Activated CD4-positive, alpha-beta T cell treated with anti-CD3 and anti-CD28 coated beads, Interleukin-2, amount 50 U/mL, for 1 hour (primary cell): ENCODE measurements around the gene TBXAS1.

Experiments
- DNase-seq: peaks from one replicate; pipeline ENCODE4 v3.0.0-alpha.2; 2020

TBXAS1 gene

DNA sequence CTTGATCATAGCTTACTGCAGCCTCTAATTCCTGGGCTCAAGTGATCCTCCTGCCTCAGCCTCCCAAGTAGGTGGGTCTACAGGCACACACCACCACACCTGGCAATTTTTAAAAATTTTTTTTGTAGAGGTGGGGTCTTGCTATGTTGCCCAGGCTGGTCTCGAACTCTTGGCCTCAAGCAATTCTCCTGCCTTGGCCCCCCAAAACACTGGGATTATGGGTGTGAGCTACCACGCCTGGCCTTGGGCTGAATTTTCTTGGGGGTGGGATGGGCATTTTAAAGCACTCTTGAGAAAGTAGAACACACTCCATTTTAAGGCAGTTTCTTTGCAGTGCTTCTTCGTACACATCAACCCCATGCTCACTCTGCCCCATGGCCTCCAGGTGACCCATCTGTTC lies 28.7 kb downstream of the TBXAS1 start:
- no peak for DNase-seq

DNA sequence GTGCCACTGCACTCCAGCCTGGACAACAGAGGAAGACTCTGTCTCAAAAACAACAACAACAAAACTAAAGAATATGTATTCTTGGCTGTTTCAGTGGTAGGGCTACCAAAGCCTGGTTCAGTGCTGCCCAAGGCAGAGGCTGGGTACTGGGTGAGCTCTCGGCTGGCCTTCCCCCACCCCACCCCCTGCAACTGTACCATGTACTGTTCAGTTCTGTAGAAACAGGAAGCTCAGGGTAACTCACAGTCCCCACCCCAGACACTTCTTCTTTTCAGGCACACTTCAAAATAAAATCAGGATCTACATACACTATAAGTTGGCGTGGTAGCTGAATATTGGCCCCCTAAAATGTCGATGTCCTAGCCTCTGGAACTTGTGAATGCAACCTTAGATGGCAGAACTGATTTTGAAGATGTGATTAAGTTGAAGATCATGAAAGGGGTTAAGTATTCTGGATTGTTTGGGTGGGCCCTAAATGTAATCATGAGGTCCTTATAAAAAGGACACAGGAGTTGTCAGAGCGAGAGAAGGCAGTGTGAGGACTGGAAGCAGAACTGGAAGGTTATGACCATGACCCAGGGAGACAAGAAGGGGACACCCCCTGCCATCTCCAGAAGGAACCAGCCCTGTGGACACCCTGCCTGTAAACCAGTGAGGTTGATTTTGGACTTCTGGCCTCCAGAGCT lies 31.2 kb downstream of the TBXAS1 start:
- no peak for DNase-seq

DNA sequence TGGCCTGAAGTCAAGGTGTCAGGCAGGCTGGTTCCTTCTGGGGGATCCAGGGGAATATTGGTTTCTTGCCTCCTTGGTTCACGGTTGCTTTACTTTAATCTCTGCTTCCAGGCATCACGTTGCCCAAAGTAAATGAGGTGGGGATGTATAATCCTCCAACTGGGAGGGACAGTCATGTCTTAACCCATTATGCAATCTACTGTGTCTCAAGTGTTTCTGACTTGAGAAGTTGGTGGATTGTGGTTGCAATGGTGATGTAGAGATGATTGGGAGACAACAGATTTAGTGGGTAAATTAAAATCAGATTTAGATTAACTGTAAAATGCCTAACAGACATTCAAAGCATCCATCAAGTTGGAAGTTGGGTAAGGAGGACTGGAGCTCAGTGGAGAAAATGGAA lies 32.7 kb downstream of the TBXAS1 start:
- no peak for DNase-seq

DNA sequence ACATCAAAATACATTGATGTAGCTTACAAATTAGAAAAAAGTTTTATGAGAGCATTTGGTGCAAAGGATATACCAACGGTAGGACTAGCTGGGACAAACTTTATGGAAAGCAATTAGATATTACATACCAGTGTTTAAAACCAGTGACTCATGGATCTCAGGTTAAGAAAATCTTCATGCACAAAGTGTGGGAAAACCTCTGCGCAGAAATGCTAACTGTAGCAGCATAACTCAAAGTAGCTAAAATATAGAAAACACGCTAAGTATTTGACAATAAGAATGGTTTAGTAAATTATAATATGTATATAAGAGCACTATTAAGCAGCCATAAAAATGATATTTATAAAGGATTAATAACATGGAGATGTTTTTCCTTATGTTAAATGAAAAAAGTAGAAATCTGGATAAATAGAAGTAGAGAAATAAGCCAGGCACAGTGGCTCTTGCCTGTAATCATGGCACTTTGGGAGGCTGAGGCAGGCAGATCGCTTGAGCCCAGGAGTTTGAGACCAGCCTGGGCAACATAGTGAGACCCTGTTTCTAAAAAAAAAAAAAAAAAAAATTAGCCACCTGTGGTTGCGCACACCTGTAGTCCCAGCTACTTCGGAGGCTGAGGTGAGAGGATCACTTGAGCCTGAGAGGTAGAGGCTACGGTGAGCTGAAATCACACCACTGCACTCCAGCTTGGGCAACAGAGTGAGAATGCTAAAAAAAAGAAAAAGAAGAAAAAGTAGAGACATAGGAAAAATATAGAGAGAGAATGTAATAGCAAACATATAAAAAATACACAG lies 37.2 kb downstream of the TBXAS1 start:
- no peak for DNase-seq

DNA sequence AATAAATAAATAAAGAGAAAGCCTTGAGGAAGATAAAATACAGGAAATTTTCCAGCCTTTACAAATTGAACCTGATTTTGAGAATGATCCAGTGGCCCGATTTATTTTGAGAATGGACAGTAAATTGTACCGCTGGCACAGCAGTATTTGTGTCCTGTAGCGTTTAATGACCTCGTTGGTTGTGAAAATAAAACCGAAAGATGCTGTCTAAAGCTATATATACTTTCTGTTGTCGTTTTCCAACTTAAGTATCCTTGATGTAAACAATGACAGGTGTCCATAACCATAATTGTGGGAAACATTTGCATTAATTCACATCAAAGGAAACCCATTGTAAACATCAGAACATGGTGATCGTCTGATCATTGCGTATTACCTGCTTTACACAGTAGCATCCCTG lies 38.8 kb downstream of the TBXAS1 start:
- no peak for DNase-seq

DNA sequence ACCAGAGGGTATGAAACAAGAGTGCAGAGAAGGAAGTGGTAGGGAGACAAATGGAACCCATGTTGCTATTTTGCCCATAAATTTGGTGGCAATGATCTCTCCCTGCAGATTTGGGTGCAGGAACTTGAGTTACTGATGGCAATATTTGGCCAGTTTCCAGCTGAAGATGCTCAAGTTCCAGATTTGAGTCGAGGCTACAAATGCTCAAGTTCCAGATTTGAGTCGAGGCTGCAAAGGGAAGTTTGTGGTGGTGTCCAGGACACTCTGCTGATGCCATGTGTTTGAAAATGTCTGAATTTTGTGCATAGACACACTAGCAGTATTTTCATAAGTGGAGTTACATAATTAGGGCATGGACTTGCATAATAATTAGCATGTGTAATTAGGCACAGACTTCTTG lies 40.8 kb downstream of the TBXAS1 start:
- DNase-seq, result no peak

DNA sequence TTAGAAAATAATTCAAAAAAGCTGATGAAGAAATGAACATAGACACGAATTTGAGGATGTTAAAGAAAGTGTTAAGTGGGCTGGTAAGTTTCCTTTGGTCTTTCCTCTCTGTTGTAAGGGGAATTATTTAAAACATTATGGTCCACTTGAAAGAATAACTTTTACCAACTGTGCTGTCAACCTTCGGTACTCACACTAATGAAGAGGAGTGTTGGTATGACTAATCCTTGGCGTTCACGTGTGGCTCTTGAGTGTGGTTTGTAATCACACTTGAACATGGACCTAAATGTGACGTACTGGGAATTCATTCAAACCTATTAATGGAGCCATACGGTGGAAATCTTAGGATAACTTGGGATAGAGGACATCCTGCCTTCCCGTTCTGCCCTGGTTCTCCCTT lies 41.3 kb downstream of the TBXAS1 start:
- DNase-seq, result no peak

DNA sequence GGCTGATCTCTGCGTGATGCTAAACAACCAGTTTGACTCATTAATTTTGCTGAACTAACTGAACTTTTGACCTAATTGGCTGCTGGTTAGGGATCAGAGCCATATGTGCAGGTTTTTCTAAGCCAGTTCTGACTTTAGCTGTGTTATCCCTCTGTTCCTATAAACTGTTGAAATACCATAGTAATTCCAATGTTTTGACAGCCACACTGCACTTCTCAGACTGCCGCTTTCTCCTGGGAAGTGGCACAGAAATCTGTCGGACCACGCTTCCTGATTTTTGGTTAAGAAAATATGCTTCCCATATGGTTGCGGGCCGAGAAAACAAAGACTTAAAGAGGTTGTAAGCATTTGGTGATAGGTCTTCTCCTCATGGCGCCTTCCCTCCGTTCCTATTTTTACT lies 42.3 kb downstream of the TBXAS1 start:
- no peak for DNase-seq

DNA sequence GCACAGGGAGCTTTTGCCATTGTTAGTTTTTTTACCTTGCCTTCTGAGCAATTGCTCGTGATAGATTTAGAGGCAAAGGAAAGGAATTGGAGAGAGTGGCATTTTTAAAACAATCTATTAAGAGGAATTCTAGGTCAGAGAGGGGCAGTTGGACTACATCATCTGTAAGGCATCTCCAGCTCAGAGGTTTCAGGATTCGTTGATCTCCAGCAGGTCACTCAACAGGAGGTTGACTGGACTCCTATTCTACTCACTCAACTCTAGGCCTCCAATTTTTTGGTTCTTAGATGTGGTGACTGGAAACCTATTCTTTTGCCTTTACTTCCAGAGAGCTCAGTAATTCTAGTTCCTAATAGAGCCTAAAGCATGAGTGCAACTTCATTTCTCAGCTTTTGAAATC lies 42.8 kb downstream of the TBXAS1 start:
- DNase-seq, result no peak

DNA sequence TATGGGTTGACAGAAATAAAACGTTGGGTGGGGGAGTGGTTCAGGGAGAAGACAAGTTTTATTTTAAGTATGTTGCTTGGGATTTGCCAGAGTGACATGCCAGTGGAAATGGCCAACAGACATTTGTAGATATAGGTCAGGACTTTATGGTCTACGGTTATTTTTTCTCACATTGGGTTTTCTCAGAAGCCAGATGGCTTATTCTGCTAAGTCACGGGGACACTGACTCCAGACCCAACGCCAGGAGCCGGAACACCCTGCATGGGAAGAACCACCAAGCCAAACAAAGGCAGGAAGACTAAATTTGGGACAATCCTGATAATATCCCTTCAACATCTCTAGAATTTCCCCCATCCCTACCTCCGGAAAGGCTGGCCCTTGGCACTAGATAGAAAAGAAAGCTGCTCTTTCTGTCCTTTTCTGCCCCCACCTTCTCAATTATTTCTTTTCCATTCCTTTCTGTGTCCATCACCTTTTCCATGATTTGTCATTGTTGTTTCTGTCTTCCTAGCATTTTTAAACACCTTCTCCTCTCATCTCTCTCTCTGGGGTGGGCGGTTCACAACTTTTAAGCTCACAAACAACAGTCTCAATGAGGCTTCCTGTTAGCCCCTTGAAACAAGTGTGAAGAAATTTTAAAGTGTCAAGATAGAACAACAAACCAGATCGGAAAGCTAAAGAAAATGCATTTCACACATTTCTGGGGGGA lies 44.7 kb downstream of the TBXAS1 start:
- DNase-seq, result no peak

DNA sequence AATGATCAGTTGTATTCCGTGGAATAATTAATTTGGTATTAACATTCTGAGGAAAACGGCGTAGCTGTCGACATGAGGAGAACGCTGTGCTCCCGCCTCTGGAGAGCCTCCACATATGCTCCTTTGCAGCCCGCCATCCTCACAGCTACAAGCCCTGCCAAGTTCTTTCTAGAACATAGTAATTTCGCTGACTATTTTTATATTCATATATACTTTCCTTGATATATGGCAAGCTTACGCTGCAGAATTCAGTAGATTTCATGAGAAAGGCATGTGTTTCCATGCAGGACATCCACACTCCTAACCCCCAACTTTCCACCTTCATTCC lies 45.2 kb downstream of the TBXAS1 start:
- DNase-seq, result no peak

DNA sequence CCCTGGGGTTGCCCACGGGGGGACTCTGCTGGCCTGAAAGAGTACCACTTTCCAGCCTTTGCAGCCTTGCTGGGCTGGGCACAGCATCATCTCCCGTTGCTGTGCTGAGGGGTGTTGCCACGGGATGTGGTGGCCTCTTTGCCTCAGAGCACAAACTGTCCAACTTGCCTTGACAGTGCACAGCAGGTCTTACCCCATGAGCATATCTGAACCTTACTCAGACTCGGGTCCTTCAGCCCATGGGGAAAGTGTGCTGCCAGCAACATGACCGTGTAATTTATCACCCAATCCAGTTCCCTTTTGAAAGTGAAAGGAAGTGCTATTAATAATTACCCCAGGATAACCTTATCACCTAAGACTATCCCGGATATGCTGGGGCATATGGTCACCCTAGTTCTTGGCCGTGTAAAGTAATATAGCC lies 46.8 kb downstream of the TBXAS1 start:
- no peak for DNase-seq

DNA sequence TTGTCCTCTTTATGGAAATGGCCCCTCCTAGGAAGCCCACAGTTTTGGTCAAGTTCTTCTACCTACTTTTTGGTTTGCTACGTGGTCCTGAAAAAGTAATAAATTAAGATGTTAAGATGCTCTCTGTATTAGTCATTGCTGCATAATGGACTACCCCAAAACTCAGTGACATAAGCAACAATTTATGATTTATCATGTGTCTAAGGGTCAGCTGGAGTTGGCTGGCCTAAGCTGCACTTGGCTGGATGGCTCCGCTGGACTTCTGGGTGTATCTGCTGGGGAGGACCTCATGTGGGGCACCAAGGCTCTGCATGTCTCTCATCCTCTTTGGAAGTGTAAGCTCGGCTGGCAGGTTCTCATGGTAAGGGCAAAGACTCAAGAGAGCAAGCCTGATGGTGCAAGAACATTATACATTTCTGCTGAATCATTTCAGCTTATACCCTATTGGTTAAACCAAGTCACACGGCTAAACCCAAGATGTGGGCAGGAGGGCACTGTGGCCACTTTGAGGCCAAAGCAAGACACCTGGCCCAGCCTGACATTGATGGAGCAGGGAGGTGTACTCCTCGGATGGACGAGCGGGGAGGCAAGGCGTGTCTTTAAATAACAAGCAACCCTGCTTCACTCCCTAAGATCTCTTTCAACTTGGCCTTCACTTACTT lies 47.7 kb downstream of the TBXAS1 start:
- DNase-seq, result no peak

DNA sequence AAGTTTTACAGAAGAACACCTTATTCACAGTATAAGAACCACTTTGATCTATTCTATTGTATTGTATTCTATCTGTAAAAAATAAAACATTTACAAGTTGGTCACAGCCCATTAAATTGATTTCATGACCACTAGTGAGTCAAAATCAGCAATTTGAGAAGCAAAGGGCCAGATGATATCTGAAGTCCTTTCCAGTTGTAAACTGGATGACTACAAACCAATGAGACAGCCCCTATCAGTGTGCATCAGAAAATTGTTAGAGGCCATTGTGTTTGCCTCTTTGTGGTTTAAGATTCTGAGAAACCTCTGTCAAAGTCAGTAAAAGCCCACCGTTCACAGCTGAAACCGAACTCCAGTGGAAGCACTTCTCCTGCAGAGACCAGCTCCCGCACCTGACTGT lies 54.8 kb downstream of the TBXAS1 start:
- DNase-seq, result no peak

DNA sequence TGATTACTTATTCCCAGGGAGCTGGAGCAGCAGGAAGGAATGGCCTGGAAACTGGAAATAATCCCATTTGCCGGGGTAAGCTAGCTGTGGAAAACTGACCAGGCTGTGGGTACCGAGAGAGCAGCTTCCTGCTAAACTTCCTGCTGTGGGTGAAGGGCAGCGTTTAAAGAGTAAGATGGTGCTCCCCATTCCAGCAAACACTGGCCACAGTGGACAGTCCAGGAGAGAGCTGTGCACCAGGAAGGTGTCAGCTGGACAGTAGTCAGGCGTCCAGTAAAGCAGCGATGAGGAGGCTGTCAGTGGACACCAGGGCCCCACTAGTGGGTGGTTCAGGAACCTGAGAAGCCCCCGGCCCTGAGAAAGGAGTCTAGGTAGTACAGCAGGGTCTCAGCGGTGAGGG lies 55.4 kb downstream of the TBXAS1 start:
- DNase-seq, result no peak

DNA sequence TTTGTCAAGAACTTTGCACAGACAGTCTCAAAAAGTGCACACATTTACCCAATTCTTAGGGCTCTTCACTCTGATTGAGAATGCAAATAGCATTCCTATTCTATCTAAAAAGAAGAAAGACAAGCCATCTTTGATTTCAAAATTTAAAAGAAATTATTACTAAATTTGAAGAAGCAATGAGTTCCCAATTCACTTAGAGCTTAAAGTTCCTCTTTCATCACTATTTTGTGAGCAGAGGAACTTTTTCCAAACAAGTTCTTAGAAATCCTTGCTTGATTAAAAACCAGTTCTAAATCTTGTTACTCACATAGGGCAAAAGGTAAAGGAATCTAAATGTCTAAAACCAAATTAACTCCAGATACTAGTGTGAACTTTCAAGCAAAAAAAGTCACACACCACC lies 56.4 kb downstream of the TBXAS1 start:
- no peak for DNase-seq

DNA sequence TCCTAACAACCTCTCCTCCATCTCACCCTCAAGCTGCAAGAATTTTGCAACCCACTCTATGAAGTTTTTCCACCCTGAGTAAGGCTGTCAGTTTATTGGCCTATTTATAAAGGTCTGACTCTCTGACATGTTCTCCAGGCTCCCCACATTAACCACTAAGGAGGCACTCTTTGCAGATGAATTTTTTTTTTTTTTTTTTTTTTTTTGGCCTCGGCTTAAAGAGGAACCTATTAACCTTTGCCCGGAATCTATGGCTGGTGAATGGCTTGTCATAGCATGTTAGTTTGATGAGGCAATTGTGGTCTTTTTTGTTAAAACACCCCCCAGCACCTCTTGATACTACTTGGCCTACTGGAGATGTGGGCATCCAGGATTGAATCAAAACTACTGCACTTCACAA lies 57.1 kb downstream of the TBXAS1 start:
- DNase-seq, result no peak

DNA sequence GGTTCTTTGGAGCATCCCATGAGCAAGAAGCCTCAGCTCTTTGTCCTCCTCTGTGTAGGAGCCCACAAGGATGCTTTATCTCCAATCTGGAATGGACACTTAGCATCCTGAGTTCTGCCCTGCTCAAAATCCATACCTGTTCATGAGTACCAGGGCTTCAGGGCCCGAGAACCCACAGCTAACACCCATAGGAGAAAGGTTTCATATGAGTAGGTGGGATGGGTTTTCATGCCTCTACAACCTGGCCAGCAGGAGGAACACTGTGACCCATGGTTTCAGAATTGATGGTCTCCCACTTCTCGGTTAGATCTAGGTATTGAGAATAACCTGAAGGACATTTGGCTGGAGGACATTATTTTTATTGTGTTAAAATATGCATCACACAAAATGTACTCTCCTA lies 57.8 kb downstream of the TBXAS1 start:
- no peak for DNase-seq

DNA sequence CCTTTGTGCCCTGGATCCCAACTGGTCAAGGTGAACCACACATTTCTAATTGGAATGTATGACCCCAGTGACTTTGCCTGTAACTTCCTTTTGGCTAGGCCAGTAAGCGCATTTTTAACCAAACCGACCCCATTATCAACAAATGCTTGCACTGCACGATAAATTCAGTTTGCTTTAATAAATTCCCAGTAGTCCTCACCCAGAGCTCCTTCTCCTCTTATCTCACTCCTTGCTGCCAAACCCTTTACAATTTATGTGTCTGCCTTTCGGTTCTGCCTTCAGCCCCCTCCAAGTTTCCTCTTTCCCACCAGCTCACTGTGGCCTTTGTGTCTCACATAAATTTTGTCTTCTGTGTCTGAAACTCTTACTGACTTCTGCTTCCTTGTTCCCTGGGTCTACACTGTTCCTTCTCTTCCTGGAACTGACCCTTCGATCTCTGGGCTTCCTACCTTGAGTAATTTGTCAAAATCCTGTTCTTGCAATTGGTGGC lies 59.0 kb downstream of the TBXAS1 start:
- no peak for DNase-seq

DNA sequence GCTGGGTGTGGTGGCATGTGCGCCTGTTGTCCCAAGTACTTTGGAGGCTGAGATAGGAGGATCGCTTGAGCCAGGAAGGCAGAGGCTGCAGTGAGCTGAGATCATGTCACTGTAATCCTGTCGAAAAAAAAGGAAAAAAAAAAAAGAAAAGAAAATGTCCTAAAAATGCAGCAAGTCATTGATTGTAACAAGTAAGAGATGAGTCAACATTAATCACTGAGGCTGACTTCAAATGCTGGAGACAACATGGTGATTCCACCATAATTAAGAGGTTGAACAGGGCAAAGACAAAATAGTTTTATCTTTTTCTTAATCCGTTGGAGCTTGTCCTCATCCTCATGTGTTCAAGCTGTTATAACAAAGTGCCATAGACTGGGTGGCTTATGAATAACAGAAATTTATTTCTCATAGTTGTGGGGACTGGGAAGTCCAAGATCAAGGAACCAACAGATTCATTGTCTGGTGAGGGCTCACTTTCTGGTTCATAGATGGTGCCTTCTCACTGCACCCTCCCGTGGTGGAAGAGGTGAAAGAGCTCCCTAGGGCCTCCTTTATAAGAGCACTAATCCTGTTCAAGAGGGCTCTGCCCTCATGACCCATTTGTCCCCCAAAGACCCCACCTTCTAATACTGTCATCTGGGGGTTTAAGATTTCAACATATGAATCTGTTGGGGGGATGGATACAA lies 60.3 kb downstream of the TBXAS1 start:
- DNase-seq, result no peak

DNA sequence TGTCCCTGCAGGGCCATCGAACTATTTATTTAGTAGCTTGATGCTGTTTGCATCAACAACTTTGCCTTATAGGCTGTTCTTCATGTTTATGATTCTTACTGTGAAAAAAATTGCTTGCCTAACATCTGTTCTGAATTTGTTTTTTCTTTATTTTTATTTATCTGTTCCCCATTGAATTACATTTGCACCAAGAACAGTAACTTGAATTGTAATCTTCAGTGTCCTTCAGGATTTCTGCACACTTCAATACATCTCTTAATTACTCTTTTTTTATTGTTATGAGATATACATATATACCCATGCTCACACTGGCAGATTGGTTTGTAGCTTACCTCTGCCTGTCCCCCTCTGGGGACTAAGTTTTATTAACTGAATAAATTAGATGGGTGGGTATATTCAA lies 64.4 kb downstream of the TBXAS1 start:
- no peak for DNase-seq

DNA sequence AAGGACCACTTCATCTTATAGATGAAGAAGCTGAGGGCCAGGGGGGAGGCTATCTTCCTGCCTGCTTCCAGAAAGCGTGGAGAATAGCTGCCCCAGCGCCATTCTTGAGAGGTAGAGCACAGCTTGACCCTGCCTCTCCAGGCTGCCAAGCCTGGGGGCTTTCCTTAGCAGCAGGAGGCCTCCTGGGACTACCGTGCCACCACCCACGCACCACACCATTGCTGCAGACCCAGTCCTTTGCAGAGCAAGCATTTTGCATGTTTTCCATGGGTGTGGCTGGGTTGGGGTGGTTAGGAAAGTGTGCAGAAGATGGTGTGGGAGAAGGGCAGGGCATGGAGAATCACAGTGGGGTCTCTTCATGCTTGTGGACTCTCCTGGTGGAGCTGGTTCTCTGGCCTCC lies 64.9 kb downstream of the TBXAS1 start:
- DNase-seq, result no peak
